AG08395 (cell line): ENCODE results near the gene PPM1H.
A peak's percentile ranks its signal among the peaks of the same experiment; 100 is the strongest.
"Not testable (repeated sequence)": the region's sequence is repeated elsewhere in the genome, so short reads cannot be mapped to it uniquely, and the experiment has no call there.

Experiments
- DNase-seq: peaks from one replicate; pipeline ENCODE4 v3.0.0; 2012; ENCODE audit warnings: mixed read lengths, low spot score

PPM1H gene

DNA sequence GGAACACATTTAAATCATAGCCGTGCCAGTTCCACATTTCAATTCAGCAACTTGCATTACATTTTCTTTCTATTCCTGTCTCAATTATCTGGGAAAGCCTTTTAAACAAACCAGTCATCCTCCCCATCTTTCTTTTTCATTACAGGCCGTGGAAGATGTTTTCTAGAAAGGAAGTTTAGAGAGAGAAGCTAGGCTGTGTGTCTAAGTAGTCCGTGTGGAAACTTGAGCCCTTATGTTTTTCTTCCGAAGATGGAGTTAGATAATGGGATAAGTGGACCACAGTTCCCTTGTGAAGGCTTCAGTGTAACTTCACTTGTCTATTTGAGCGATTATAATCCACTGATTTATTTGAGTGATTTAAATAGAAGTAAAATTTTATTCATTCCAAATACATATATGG lies 12.4 kb upstream of the PPM1H start:
- DNase-seq, result no peak

GRCh38 chr12:62943779-62944395 lies 8.9 kb upstream of the PPM1H start:
- DNase-seq, result no peak

GRCh38 chr12:62942316-62942715 lies 7.4 kb upstream of the PPM1H start:
- DNase-seq, result not testable (repeated sequence)

DNA sequence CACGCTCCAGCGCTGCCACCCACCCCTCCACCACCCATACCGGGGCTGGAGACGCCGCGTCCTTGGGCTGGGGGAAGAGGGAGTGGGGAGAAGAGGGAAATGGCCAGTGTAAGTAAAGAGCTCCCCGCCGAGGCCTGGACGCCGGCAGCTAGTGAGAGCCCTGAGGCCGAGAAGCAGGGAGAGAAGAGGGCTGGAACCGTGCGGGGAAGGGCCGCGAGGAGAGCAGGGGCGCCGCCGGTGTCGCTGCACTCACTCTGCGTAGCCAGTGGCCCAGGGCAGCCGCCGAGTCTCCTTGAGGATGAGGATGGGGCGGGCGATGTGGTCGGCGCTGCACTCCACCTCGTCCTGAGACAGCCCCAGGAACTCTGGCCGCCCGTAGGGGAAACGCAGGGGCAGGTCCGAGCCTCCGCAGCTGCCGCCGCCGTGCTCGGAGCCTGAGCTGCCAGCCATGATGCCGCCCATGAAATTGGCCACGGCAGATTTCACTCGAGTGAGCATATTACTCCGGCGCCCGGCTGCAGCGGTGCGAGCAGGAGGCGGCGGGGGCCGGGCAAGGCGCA lies 631 bp downstream of the PPM1H start:
- DNase-seq, result peak; percentile 48

- no peak for DNase-seq
These were observed 1.2 kb downstream of the PPM1H start for GRCh38 chr12:62933602-62934238.

DNA sequence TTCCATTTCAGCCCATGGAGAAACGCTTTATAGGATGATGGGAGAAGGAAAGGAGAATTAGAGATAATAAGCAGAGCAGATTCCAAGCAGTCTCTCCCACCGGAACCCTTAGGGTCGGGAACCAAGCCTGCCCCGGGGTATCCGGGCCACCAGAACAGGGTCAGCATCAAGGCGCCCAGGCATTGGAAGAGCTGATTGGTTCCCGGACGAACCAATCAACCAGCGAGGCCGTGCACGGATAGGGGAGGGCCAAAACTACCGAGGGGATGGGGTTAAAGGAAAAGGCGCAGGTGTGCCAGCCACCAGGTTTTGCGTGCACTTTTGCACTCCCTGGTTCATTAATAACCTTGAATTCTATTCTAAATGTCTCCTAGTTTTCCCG lies 1.7 kb downstream of the PPM1H start:
- no peak for DNase-seq

DNA sequence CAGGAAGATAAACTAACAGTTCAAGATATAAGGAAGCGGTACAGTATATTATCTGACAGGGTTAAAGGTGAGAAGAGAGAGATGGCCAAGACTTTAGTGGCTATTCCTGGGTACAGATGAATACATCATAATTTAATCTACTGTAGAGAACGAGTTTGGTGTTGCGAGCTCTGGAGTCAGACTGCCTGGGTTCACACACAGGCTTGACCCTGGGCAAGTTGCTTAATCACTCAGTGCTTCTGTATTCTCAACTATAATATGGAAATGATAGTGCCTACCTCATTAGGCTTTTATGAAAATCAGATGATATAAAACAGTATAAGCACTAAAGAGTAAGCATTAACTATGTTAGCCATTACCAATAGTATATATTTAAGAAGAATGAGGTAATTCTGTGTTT lies 3.5 kb downstream of the PPM1H start:
- no peak for DNase-seq

GRCh38 chr12:62930546-62931425 lies 4.2 kb downstream of the PPM1H start:
- DNase-seq, result no peak

- no peak for DNase-seq
These were observed 6.3 kb downstream of the PPM1H start for GRCh38 chr12:62928632-62929031.

GRCh38 chr12:62925680-62926079 lies 9.3 kb downstream of the PPM1H start:
- no peak for DNase-seq

GRCh38 chr12:62924084-62924483 lies 10.9 kb downstream of the PPM1H start:
- no peak for DNase-seq

GRCh38 chr12:62922539-62922938 lies 12.4 kb downstream of the PPM1H start:
- DNase-seq, result no peak

- DNase-seq, result no peak
These were observed 15.1 kb downstream of the PPM1H start for GRCh38 chr12:62919838-62920237.

GRCh38 chr12:62917926-62918325 lies 17.0 kb downstream of the PPM1H start:
- no peak for DNase-seq

GRCh38 chr12:62916632-62917425 lies 18.1 kb downstream of the PPM1H start:
- no peak for DNase-seq

DNA sequence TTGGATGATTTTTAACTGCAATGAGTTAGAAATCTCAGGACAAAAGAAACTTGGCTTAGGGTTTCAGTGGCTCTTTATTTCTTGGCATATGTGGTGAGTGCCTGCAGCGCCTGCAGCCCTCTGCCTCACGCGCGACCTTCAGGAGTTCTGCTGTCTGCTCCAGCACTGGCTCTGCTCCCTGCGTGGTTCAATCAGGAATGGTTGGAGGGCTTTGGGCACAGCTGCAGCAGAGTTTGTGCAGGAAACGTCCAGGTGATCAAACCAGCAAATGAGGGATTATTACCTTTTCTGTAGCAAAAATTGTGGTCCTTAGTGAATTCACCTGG lies 19.8 kb downstream of the PPM1H start:
- no peak for DNase-seq

- no peak for DNase-seq
These were observed 20.3 kb downstream of the PPM1H start for GRCh38 chr12:62914443-62915203.

GRCh38 chr12:62913380-62913779 lies 21.6 kb downstream of the PPM1H start:
- DNase-seq, result no peak

DNA sequence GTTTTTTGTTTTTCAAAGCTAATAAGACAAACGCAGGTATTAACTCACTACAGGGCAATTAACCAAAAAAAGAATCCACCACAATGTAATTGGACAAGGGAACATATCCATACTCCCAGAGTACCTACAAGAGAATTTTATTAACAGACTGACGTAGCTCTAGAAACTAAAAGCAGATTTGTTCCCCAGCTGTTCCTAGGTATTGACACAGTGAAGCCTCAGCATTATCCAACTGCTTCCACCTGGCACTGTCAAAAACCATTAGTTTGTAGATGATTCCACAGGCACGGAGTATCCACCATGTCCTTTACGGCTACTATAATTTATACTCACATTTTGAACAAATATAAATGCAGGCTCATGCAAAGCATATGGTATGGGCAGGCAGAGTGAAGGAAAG lies 22.3 kb downstream of the PPM1H start:
- no peak for DNase-seq

DNA sequence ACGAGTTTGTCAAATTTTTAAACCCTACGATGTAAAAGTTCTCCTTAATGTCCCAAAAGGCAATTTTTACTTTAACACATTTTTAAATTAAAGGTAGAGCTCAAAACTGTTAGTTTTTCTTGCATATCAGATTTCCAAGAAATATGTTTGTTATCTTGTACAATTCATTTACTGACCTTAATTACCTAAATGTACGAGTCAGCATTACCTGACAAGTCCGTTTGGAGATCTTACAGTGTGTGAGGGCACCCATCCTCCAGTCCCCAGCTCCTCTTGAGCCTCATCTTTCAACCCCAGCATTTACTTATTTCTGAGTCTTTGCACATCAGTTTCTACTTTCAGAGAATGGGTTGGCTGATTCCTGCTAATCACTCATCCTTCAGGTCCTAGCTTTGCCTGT lies 23.7 kb downstream of the PPM1H start:
- no peak for DNase-seq

DNA sequence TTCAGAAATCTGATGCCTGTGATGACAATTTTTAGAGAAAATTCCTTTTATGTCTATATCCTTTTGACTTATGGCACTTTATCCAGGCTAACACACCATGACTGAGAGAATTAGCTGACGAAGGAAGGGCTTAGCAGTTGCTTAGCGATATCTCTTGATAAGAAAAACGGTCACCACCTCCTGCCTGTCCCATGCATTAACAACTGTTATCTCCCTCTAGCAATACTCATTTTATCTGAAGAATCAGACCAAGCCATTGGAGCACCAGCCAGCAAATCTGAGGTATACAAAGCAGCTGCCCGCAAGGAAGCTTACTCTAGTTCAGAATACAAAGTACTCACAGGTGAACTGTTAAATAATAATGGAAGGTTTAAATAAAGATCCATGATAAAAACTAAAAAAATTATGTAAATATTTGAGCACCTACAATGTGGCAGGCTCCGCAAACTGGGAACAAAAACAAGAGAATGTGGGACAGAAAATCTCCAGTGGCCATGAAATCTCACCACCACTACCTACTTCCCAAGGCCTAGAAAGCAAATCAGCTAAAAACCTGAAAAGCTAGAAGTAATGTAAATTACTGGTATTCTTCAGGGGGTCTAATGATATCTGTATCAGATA lies 24.3 kb downstream of the PPM1H start:
- DNase-seq, result no peak
